HT1080 (cell line): ENCODE results near the gene EXOSC1. TPM values are rescaled to one million over a fixed set of nuclear protein-coding genes. Genes with fewer than 3 reads are reported as not detected.
A peak's percentile ranks its signal among the peaks of the same experiment; 100 is the strongest.
"Not testable (repeated sequence)": the region's sequence is repeated elsewhere in the genome, so short reads cannot be mapped to it uniquely, and the experiment has no call there.

ENCODE experiments used
- DNase-seq: peaks from one replicate; pipeline ENCODE4 v3.0.0-alpha.2; 2015; ENCODE audit warnings: low read depth
- total RNA-seq: library from RNA; depleted of rRNA; stranded (reverse); fragments of >200 nt; shearing (Covaris generic); gene quantifications from 2 replicates; pipeline ENCODE4 v1.2.3, GENCODE V29; 2014

The EXOSC1 gene
- total RNA-seq, 1 experiment from 2014 or later, result 78.3 TPM

- DNase-seq, result no peak
Measured at GRCh38 chr10:97459933-97460332, 14.1 kb upstream of the EXOSC1 start.

- no peak for DNase-seq
Measured at GRCh38 chr10:97459111-97459510, 13.3 kb upstream of the EXOSC1 start.

DNA sequence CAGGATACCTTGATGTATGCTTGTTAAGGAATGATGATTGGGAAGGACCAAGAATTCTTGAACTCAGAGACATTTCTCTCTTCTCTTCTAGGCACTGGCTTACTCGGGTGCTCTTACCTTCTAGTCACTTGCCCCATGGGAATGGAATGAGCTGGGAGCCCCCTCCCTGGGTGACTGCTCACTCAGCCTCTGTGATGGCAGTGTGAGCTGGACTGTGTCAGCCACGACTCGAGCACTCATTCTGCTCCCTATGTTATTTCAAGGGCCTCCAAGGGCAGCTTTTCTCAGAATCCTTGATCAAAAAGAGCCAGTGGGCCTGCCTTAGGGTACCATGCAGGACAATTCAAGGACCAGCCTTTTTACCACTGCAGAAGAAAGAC lies 10.9 kb upstream of the EXOSC1 start:
- no peak for DNase-seq

GRCh38 chr10:97456034-97456685 lies 10.4 kb upstream of the EXOSC1 start:
- no peak for DNase-seq

GRCh38 chr10:97454330-97455036 lies 8.7 kb upstream of the EXOSC1 start:
- DNase-seq, result no peak

DNA sequence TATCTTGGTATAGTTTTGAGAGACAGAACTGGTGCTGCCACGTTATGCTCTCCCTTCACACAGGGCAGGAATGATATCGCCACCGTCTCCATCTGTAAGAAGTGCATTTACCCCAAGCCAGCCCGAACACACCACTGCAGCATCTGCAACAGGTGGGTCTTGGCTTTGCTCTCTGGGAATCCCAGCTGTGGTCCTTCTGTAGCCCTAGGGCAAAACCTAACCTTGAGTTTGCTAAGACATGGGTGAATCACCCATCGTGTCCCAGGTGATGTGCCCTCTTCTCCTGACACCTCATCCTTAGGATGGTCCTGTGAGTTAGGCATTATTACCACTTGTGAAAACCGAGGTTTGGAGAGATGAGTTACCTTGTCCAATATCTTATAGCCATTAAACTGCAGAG lies 6.5 kb upstream of the EXOSC1 start:
- no peak for DNase-seq

- DNase-seq, result no peak
Measured at GRCh38 chr10:97451605-97452004, 5.8 kb upstream of the EXOSC1 start.

DNA sequence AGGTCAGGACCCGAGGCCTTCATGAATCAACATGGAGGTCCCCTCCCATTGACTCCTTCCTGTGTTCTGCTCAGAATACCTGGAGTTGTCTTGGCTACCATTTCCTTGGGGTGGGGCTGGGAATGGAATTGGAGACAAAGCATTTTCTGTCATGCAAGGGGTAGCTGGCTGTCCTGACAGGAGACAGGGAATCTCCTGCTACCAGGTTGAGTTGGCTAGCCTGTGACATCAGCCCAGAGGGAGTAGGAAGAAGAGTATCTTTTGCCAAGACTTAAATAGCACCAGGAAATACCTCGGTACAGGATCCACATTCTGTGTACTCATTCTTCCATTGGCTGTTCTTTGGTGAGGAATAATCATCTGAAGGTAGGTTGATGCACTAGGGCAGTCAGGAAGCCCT lies 5.0 kb upstream of the EXOSC1 start:
- no peak for DNase-seq

GRCh38 chr10:97445357-97445721 lies 467 bp downstream of the EXOSC1 start:
- no peak for DNase-seq

DNA sequence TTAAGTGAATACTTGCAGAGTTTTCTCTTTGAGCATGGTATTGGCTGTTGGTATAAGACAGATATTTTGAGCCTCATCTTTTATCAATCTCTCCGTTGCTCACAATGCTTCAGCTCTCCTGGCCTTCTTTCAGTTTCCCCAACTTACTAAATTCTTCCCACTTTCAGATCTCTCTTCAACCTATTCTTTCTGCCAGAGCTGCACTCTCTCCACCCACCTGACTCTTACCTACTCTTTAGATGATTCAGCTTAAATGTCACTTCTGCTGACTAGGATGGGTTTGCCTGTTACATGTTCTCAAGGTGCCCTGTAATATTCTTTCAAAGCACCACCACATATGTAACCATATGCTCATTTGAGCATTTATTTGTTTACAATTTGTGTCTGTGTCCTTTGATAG lies 1.6 kb downstream of the EXOSC1 start:
- DNase-seq, result no peak

GRCh38 chr10:97442277-97442676 lies 3.5 kb downstream of the EXOSC1 start:
- no peak for DNase-seq

- DNase-seq, result no peak
Measured at GRCh38 chr10:97435211-97435610, 10.6 kb downstream of the EXOSC1 start.

GRCh38 chr10:97434557-97434956 lies 11.2 kb downstream of the EXOSC1 start:
- DNase-seq, result no peak

GRCh38 chr10:97434055-97434454 lies 11.8 kb downstream of the EXOSC1 start:
- DNase-seq, result no peak

GRCh38 chr10:97428572-97428981 lies 17.2 kb downstream of the EXOSC1 start:
- DNase-seq, result no peak

- peak; percentile 28 for DNase-seq
Measured at GRCh38 chr10:97427571-97428179, 18.1 kb downstream of the EXOSC1 start.

GRCh38 chr10:97426776-97427570 lies 18.8 kb downstream of the EXOSC1 start:
- no peak for DNase-seq

DNA sequence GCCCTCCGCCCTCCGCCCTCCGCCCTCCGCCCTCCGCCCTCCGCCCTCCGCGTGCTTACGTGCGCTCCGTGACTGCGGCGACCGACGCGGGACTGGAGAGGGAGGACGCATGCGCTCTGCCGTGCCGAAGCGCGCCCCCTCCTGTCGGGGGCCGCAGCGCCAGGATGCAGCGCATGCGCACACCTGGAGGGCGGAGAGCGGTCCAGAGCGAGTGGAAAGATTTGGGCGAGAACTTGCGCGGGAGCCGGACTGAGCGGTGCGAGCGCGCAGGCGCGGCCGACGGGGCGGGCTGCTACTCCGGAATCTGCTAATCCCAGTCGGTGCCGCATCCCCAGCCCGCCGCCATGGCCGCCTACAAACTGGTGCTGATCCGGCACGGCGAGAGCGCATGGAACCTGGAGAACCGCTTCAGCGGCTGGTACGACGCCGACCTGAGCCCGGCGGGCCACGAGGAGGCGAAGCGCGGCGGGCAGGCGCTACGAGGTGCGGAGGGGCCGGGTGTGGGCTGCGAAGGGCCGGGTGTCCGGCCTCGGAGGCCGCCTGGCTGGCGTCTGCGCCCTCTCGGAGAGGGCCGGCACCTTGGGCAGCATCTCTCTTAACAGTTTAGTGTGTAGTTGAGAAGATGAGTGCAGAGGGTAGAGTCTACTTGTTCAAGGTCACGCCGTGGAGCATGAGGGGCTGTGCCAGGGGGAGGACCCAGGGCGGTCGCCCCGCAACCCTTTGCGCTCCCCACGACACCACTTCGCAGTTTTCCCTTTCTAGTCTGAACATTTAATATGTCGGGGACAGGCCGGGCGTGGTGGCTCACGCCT lies 19.6 kb downstream of the EXOSC1 start, which contains the start of gene PGAM1:
Gene PGAM1 (plus strand): TSS at position 228 of the 812 bp plus-strand sequence. CDS start 117 bp downstream, at position 345.
- DNase-seq, result peak; percentile 97

GRCh38 chr10:97423757-97424098 lies 22.1 kb downstream of the EXOSC1 start:
- DNase-seq, result not testable (repeated sequence)

DNA sequence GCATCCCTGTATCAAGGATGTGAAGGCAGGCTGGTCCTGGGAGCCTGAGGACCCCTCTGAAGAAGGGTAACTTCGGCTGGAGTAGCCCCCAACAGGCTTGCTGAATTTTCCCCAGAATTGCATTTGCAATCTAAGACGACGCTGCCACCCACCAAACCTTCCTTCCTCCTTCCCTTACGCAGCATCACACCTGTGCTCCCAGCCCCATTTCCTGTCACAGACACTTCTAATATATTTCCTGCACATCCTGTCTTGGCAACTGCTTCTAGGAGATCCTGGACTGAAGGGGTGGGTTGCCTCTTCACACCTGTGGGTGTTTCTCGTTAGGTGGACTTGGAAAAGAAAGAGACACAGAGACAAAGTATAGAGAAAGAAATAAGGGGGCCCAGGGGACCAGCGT lies 29.2 kb downstream of the EXOSC1 start:
- no peak for DNase-seq

DNA sequence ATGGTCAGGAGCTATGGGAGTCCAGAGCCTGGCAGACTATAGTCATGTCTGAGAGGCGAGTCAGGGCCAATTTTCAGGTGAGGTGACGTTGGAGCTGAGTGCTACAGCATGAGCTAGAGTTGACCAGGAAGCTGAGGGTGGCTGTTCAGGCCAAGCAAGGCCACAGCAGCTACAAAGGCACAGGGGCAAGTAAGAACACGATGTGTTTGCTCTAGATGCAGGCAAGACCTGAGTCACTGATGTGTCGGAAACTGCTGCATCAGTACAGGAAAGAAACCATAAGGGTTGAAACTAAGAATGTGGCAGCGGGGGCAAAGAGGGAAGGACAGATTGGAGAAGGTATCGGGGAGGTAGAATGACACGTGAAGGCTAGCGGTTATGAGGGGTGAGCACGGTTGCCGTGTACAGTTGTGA lies 32.9 kb downstream of the EXOSC1 start:
- peak; percentile 48 for DNase-seq
